GM12875 (cell line): ENCODE measurements around the gene SQSTM1.

Experiments
- H3K4me3 ChIP-seq: one replicate; pipeline ENCODE4 v1.5.1; 2011; ENCODE audit warnings: low read depth, low read length, control low read depth
- CTCF ChIP-seq: IDR thresholded peaks from 2 replicates; pipeline ENCODE4 v1.5.1; 2011; ENCODE audit warnings: low read depth, mild to moderate bottlenecking, control low read depth, inconsistent platforms, low read length, moderate library complexity, borderline replicate concordance; ENCODE audit not compliant: insufficient read depth

Gene SQSTM1

GRCh38 chr5:179862891-179863290 is 42.2 kb downstream of the SQSTM1 start:
- TF ChIP-seq CTCF: no peak
- no peak overlapping the region for H3K4me3 ChIP-seq

GRCh38 chr5:179863449-179864085 is 42.9 kb downstream of the SQSTM1 start:
- no peak for TF ChIP-seq CTCF
- H3K4me3 ChIP-seq: no peak overlapping the region

- no peak overlapping the region for H3K4me3 ChIP-seq
- TF ChIP-seq CTCF: no peak
These were observed 44.0 kb downstream of the SQSTM1 start for GRCh38 chr5:179864686-179865085.

- H3K4me3 ChIP-seq: no peak overlapping the region
- TF ChIP-seq CTCF: no peak
These were observed 45.0 kb downstream of the SQSTM1 start for GRCh38 chr5:179865491-179866240.

- TF ChIP-seq CTCF: peak; percentile 30; the same call in 1 of the 2 replicates
- H3K4me3 ChIP-seq: no peak overlapping the region
These were observed 45.8 kb downstream of the SQSTM1 start for GRCh38 chr5:179866241-179867078.

- H3K4me3 ChIP-seq: no peak overlapping the region
- no peak for TF ChIP-seq CTCF
These were observed 46.4 kb downstream of the SQSTM1 start for GRCh38 chr5:179867079-179867465.
